NCI-H526 treated with DMSO at 0.1 percent for 48 hours (cell line): ENCODE data around the gene ELK1.

Source experiments
- DNase-seq: peaks from one replicate; lab custom pipeline; 2025; lab: John Stamatoyannopoulos, UW

ELK1 gene

DNA sequence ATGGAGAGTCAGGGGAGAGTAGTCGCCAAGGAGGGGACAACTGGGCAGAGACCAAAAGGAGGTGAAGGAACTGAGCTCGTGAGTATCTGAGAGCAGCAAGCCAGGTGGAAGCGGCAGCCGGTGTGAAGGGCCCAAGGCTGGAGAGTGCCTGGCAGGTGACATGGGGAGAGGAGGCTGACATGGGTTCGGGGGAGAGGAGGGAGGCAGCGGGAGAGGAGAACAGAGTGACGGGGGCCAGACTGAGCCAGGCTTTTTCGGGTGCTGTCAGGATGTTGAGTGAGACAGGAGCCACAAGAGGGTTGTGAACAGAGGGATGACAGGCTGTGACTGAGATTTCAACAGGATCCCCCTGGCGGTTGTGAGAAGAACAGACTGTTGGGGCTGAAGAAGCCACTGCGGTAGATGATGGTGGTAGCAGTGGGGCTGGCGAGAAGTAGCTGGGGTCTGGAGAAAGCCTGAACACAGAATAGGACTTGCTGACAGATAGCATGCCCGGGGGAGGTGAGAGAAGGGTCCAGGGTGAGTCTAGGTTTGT lies 5.7 kb downstream of the ELK1 start:
- DNase-seq: no peak

DNA sequence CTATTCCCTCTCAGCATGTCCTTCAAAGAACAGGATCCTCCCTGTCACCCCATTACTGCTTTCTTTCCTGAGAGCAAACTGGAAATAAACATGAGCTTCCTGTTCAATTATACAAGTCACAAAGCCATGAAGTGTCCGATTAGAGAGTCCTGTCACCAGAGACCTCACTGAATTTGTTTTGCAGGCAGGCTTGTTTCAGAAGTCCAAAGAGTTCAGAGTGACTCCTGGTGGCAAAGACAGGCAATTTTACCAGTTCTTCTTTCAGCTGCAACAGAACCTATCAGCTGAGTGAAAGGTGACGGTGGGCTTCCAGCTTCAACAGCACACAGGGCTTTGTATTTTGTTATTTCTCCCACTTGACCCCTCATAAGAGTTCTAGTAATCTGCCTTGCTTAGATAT lies 6.4 kb downstream of the ELK1 start:
- no peak for DNase-seq

DNA sequence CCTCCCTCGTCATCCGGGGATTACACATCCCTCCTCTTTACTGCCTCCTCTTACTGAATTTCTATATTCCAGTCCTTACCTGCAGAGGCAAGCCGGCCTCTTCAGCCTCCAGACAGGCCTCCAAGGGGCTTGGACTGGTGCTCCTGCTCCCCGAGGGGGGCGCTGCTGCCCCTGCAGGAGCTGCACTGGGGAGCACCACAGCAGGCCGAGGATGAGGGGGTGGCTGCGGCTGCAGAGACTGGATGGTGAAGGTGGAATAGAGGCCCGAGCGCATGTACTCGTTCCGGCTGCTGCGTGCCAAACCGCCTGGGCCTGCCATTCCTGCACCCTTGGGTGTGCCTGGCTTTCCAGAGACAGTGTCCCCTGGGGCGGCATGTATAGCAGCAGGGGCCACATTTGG lies 11.5 kb downstream of the ELK1 start:
- no peak for DNase-seq

DNA sequence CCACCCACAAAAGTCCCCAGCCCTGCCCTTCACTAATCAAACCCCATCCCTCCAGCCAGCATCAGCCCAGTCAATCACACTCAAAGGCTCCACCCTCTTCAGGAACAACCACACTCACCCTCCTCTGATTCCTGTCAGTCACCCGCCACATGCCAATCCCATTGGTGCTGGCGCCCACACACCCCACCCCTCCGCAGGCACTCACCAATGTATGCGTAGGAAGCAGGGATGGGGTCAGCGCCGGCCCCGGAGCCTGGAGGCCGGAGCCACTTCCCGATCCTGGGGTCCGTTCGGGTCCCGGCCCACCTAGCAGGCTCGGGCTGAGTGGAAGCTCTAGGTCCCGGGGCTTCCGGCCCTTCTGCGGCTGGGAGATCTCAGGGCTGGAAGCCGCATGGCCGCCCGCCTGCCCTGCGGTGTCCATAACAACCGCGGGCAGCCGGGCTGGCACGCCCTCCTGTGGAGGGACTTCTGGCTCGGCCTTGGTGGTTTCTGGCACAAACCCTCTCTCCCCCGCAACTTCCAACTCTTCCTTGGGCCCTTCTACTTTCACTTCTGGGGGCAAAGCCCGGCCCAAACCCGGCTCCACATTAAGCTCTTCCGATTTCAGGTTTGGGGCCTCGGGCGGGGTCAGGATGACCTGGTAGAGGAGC lies 12.7 kb downstream of the ELK1 start:
- DNase-seq: no peak

DNA sequence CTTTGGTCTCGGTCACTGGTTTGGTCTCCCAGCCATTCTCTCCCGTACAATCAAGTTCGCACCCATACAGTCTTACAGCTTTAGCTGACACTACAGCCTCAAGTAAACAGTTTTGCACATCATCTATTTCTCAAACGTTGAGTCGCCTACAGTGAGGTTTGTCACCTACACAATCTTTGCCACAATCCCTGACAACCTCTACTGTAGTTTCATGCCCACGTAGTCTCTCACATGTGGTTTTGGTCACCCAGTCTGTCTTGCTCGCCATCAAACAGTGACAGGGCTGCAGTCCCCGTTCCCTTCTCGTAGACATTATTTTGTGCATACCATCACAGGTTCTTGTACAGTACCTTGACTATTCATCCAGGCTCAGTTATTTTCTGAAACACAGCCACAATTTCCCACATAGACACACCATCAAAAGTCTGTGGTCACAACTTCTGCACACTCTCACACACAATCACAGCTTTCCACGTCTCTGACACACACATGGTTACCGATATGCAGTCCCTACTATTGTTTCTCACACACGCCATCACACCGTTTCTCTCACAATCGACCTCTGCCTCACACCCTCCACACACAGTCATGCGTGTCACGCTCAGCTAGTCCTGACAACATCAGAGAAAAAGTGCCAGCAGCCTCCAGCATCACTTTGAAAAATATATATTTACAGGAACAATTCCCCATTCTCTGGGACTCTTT lies 15.3 kb downstream of the ELK1 start:
- DNase-seq: no peak

DNA sequence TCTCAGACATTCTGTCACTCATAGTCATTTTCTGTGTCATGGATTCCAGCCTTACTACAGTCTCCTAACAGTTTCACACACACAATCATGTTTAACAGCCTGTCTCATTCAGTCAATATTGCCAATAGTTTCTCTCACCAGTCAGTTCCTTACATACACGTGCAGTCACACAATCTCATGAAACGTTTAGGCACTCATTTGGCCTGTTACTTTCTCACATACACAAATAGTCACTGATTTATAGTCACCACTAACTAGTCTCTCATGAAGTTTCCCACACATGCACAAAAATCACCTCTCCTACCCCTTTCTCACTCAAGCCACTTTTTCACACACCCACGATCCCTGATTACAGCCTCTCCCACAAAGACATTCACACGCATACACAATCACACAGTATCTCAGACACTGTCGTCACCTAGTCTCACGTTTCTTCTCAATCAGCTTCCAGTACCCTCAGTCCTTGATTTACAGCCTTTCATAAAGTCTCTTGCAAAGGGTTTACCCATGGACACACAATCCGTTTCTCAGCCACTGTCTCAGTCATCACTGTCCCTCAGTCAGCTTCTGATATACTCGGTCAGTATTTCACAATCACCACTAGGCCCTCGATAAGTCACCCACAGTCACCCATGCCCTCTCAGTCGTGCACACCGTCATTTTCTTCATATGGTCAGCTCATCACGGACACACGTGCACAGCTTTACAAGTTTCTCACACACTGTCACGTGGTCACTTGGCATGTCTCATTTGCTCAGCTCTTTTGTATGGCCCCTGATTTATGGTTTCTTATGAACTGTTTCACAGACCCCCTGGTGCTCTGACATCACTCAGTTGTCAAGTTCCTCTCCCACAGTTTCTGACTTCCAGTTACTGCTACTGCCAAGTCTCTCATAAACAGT lies 16.4 kb downstream of the ELK1 start:
- no peak for DNase-seq

DNA sequence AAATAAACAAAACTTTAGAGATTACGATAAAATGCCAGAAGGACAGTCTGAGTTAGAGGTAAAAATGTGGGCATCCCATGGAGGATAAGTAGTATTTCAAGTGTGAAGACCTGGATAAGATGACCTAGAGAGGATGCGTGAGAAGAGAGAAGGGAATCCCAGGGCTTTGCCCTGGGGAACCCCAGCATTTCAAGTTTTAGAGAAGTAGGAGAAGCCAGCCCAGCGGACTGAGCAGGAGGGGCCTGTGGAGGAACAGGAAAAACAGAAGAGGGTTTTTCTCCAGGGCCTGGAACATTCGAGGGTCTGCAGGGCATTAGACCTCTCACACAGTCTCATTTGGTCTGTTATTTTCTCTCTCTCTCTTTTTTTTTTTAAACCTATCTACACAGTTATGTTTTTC lies 17.7 kb downstream of the ELK1 start:
- no peak for DNase-seq

DNA sequence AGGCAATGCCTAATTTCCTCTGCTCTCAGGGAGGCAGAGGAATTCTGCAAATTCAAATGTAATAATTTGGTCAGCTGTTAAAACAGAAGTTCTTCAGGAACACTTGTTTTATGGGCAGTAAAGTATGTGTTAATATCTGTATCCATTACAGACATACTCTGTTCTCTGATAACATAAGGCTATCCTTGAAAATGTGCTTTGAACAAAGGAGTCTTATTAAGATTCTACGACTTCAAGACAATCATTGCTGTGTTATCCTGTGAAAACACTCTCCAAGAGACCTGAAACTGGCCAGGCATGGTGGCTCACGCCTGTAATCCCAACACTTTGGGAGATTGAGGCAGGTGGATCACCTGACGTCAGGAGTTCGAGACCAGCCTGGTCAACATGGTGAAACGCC lies 18.7 kb downstream of the ELK1 start:
- DNase-seq: no peak

DNA sequence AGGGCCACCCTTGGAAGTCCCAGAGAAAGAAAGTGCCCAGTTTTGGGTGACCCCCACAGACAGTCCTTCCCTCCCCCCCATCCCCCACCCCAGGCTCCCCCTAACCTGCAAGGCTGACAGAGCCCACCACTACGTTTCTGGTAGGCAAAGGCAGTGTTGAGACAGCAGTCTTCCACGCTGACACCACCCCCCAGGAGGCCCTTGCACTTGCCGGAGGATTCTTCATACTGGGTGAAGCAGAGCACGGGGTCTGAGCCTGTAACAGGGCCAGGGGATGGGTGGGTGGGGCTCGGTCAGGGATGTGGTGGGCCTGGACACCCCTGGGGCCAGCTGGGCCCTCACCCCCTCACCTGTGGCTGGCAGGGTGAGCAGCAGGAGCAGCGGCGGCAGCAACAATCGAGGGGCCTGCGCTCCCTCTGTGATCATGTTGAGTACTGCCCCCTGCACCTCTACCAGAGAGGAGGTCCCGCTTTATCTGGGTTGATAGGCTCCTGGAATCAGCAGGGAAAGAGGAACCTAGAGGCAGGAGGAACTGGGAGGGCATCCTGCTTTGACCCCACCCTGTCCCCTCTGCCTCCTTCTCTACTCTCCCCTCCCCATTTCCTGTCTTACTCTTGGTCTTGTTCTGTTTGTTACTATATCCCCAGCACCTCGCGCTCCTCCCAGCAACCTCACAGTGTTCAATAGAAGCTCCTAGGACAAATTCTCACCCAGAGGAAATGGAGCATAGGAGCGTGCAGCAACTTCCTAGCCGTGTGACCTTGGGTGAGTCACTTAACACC lies 20.8 kb downstream of the ELK1 start, which contains the start of gene CFP:
Gene CFP, minus strand, starts transcription at position 512 of the 782 bp plus-strand sequence. Its CDS starts 86 bp downstream, at position 426.
- DNase-seq: no peak

DNA sequence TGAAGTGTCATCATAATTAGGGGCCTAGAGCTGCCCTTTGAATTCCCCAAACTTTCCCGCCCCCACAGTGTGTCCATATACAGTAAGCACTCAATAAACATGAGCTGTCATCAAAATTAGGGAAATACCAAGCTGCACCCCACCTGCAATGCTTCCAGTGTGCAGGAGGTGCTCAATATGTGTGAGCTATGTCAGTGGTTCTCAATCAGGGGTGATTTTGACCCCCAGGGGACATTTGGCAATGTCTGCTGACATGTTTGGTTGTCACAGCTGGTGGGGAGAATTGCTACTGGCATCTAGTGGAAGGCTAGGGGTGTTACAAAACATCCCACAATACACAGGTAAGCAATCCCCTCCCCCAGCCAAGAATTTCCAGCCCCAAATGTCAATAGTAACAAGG lies 21.4 kb downstream of the ELK1 start:
- no peak for DNase-seq

DNA sequence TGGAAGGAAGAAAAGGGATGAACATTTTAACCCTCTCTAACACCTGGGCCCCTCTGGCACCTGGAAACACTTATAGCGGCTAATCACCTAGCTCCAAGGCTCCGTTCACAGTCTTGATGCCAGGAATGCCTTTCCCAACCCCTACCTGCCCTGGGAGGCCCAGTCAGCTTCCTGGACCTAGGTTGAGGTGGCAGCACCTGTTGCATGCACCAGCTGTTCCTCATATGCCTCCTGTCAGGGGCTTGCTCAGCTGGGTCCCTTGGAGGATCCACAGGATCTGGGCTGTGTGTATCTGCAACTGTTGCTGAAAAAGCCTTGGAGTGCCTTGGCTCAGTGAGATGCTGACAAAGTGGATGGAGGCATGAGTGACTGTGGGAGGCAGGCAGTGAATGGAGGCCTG lies 25.0 kb downstream of the ELK1 start:
- DNase-seq: no peak

DNA sequence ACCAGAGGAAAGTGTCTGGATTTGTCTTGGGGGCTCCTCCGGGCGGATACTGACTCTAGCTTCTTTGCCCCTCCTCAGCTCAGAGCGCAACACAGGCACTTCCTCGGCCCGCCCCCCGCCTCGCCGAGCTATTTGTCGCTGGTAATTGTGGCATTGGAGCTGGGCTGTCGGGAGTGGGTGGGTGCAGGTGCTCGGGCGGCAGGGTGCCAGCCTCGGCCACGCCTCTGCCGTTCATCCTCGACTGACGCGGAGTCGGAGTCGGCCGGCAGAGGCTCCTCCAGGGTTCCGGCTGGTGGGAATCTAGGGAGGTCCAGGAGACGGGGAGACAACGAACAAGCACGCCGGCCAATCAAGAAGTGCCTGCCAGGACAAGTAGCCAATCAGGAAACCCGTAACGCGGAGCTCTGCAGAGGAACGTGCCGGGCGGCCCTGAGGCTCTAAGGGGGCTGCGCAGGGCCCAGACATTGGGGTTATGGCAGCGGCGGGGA lies 26.8 kb downstream of the ELK1 start:
- DNase-seq: peak; percentile 70

DNA sequence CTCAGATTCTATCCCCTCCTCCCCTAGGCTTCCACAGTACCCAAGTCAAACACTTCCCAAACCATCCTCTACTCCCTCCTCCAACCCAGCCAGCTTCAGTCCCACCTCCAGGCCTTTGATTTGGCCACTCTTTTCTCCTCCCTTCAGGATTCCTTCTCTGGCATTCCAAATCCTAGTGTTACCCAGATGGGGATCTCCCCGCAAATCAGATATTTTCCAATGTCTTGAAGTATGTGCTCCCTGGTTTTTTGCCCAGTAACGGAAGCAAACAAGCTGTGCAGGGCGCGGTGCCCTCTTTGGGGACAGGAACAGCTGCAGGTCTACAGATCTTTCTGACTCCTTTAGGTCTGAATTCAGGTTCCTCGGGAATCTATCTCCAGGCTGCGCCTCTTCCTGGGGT lies 28.5 kb downstream of the ELK1 start:
- DNase-seq: no peak

DNA sequence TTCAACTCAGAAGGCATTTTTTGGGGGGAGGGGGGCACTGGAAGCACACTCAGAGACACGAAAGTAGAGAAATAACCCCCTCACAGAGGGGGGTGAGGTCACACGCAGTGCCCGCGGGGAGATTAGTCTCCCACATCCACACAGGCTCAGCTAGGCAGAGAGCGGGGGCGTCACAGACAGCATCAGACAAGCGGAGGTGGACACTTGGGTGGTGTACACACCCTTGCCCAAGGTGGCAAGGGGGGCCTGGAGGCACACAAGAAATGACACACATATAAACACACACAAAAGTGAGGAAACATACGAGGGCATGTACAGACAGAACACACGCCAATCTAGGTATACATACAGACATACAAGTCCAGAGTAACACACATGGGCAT lies 30.1 kb downstream of the ELK1 start:
- no peak for DNase-seq

DNA sequence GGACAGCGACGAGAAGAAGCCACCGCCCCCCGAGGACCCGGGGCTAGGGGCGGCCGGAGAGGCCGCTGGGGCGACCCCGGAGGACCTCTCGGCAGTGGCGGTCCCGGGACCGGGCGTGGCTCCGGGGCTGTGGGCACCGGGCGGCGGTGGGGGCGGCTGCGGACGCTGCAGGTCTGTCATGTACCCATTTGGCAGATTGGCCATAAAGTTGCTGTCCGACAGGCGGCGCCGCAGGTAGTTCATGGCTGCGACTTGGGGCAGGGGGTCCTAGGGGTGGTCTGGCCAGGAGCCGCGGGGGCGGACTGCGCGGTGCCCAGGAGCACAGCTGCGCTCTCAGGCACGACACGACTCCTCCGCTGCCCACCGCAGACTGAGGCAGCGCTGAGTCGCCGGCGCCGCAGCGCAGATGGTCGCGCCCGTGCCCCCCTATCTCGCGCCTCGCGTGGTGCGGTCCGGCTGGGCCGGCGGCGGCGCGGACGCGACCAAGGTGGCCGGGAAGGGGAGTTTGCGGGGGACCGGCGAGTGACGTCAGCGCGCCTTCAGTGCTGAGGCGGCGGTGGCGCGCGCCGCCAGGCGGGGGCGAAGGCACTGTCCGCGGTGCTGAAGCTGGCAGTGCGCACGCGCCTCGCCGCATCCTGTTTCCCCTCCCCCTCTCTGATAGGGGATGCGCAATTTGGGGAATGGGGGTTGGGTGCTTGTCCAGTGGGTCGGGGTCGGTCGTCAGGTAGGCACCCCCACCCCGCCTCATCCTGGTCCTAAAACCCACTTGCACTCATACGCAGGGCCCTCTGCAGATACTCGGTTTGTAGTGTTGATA lies 30.7 kb downstream of the ELK1 start, which contains the start of gene SYN1:
Gene SYN1, minus strand, starts transcription at position 372 of the 817 bp plus-strand sequence. Its CDS starts 129 bp downstream, at position 243.
- DNase-seq: peak; percentile 66

DNA sequence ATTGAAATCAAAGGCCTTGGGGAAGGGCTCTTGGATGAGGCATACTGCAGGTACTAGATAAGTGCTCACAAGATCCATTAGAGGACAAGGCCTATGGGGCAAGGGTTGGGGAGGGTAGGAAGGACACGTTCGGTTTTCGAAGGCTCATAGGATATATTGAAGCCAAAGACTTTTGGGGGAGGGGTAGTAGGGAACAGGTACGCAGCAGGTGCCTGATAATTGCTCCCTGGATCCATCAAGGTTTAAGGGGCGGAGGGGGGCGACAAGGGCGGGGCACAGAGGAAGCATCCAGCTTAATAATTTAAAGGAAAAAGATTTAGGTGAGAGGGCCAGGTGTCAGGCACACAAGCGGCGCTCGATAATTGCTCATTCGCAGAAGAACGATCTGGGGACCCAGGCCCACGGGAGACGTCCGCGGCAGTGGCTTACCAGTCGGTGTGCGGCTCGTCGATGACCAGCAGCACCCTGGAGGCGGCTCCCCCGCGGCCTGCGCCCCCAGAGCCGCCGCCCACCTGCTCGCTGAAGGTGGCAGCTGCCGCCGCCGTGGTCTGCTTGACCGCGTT lies 31.4 kb downstream of the ELK1 start:
- no peak for DNase-seq

DNA sequence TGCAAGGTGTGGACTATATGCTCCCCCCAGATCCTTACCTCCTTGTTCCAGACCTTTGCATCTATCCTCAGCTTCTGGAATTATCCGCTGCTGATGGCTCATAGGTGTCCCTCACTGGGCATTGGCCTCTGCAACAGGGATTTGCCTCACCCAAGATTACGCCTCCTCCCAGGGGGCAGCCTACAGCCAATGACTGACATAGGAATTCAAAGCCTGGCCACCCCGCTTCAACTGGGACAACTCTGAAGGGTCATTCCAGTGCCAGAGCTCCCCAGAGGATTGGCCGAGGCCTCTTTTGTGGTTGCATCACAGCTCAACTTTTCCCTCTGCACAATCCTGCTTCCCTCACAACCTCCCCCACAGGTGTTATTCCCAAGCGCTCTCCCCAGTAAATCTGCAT lies 35.7 kb downstream of the ELK1 start:
- no peak for DNase-seq

DNA sequence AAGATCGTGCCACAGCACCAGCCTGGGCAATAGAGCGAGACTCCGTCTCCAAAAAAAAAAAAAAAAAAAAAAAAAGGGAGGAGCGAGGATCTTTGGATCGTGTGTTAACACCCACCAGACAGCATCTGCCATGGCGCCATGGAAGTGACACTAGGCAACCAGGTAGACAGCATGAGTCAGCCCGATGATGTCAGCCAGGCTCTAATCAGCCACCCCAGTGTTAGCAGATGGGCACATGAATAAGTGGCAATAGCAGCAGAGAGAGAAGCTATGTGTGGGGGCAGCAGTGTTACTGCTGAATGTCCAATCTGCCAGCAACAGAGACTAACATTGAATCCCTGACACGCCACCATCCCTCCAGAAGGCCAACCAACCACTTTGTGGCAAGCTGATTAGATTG lies 37.3 kb downstream of the ELK1 start:
- no peak for DNase-seq

DNA sequence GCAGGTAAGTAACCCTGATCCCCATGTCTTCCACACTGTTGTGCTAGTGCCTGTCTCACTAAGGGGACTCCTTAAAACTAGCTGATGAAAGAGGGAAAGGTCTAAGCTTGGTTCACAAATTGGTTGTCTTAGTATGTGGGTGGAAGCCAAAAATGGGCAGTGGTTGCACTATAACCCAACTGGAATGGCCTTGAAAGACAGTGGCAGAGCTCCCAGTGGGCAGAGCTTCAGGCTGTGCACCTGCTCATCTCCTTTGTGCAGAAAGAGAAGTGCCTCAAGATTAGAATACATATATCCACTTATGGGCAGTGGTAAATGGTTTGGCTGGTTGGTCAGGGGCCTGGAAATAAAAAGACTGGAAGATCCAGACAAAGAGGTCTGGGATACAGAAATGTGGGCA lies 37.9 kb downstream of the ELK1 start:
- no peak for DNase-seq

DNA sequence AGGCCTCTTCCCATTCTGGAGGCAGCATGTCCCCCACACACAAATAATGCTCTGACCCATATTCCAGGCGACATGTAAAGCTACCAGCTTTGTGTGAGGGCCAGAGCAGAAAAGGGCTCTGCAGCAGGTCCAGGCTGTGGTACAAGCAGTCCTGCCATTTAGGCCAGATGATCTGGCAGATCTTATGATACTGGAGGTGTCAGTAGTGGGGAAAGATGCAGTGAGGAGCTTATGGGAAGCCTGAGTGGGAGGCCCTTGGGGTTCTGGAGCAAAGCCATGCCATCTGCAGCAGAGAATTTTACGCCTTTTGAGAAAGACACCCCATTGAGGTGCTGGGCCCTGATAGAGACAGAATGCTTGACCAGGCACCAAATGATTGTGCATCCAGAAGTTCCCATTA lies 38.4 kb downstream of the ELK1 start:
- DNase-seq: no peak
